Esophagus squamous epithelium (tissue), 5 donors: ENCODE results near the gene IQCK. TPM values are rescaled to one million over a fixed set of nuclear protein-coding genes. Genes with fewer than 3 reads are reported as not detected.
"Not testable (repeated sequence)": the region's sequence is repeated elsewhere in the genome, so short reads cannot be mapped to it uniquely, and the experiment has no call there.

Experiments used
- DNase-seq: peaks from one replicate; lab custom pipeline; 2025; lab: John Stamatoyannopoulos, UW
- H3K27ac ChIP-seq, 4 donors: fragments of 200-600 bp; sonication (generic); one replicate each; pipeline ENCODE4 v1.5.1; 2016 to 2019; ENCODE audit warnings: mild to moderate bottlenecking in 1 of 4
- H3K27me3 ChIP-seq, 4 donors: fragments of 200-600 bp; sonication (generic); 1 replicate in 3 of 4; 2 replicates in 1 of 4; pipeline versions ENCODE4 v1.5.1 to v1.6.0; 2017 to 2021; ENCODE audit warnings: antibody characterized with exemption in 1 of 4
- H3K36me3 ChIP-seq, 3 donors: fragments of 200-600 bp; sonication (generic); one replicate each; pipeline ENCODE4 v1.5.1; 2016 to 2019
- H3K4me1 ChIP-seq, 3 donors: fragments of 200-600 bp; sonication (generic); one replicate each; pipeline ENCODE4 v1.5.1; 2017 to 2019
- H3K4me3 ChIP-seq, 4 donors: fragments of 200-600 bp; sonication (generic); 1 replicate in 3 of 4; 2 replicates in 1 of 4; pipeline ENCODE4 v1.5.1; 2016 to 2019; ENCODE audit warnings: mild to moderate bottlenecking in 2 of 4, moderate library complexity in 1 of 4
- H3K9me3 ChIP-seq, 3 donors: fragments of 200-600 bp; sonication (generic); one replicate each; pipeline ENCODE4 v1.5.1; 2016 to 2019
- POLR2A ChIP-seq, 4 donors: fragments of 450-650 bp; IDR thresholded peaks; one replicate each; pipeline ENCODE4 v1.6.1; 2017; ENCODE audit warnings: antibody characterized with exemption in 4 of 4, mild to moderate bottlenecking in 4 of 4, moderate library complexity in 3 of 4
- WGBS, 2 donors: methylation state at CpG; one replicate each; pipeline ENCODE4 v1.1.5; 2018; 5-methylcytosine and 5-hydroxymethylcytosine counted together
- intact Hi-C: fragments of 100-400 bp; cut with DNase I; formaldehyde crosslinking; loops from one replicate; pipeline ENCODE4 v1.15.0; 2022
- total RNA-seq, 4 donors: library from RNA; depleted of rRNA; stranded (reverse); fragments of >200 nt; gene quantifications; one replicate each; pipeline ENCODE4 v1.1.0, GENCODE V29; 2016
- TF ChIP-seq, protein P1 (sequence below), 6 experiments: fragments of 450-650 bp in 4 of 6; fragments of 200-600 bp in 2 of 6; sonication (generic) in 2 of 6; IDR thresholded peaks; one replicate each; pipeline ENCODE4 v1.5.1; 2016 to 2019; ENCODE audit warnings: antibody characterized with exemption in 6 of 6, mild to moderate bottlenecking in 4 of 6, moderate library complexity in 4 of 6
- donor health status: DM: yes; HTN: yes; CAD: no.

Gene IQCK
- total RNA-seq, 4 donors from 2014 or later, result 2.2 to 9.3 (median 6.1) TPM

DNA sequence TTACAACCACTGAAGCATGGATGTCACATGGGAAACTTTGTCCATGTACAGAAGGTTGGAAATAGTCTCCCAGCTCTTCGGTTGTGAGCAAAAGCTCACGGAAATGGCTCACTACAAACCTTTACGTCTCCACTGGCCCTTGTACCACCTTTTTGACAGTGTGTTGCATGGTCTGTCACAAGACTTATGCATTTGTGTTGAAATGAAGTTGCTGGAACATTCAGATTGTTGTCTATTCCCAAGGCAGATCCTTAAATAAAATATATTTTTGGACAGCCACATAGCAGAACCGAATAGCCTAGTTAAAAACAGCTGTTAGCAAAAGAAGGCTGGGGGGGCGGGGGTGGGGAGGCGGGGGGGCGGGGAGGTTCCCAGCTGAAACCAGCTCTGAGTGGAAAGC is 39.3 kb upstream of the IQCK start:
- Histone ChIP-seq H3K4me3 (no peak overlapping the region), H3K9me3 (no peaks in the 10 kb centered on the region), H3K27me3 (no peaks in the 10 kb centered on the region), H3K36me3 (peaks cover 0 to 87% (median 8%) of the 10 kb centered on the region in 3 donors), H3K4me1 (no peaks in the 10 kb centered on the region), H3K27ac (no peak overlapping the region)
- no peak for TF ChIP-seq POLR2A (IDR thresholded peaks at IDR 0.05)
- TF ChIP-seq, protein P1, sequence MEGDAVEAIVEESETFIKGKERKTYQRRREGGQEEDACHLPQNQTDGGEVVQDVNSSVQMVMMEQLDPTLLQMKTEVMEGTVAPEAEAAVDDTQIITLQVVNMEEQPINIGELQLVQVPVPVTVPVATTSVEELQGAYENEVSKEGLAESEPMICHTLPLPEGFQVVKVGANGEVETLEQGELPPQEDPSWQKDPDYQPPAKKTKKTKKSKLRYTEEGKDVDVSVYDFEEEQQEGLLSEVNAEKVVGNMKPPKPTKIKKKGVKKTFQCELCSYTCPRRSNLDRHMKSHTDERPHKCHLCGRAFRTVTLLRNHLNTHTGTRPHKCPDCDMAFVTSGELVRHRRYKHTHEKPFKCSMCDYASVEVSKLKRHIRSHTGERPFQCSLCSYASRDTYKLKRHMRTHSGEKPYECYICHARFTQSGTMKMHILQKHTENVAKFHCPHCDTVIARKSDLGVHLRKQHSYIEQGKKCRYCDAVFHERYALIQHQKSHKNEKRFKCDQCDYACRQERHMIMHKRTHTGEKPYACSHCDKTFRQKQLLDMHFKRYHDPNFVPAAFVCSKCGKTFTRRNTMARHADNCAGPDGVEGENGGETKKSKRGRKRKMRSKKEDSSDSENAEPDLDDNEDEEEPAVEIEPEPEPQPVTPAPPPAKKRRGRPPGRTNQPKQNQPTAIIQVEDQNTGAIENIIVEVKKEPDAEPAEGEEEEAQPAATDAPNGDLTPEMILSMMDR (IDR thresholded peaks at IDR 0.05), result no peak
- WGBS, 2 donors, result 77 to 86% methylated on average over 4 to 7 of the region's 7 CpGs
- no peak for DNase-seq
- intact Hi-C loops, result no loop called here

GRCh38 chr16:19679281-19679680 is 38.8 kb upstream of the IQCK start:
- H3K9me3 ChIP-seq, DNase-seq, H3K4me3 ChIP-seq, H3K27ac ChIP-seq, H3K4me1 ChIP-seq, intact Hi-C loops, H3K27me3 ChIP-seq: not testable (repeated sequence)
- H3K36me3 ChIP-seq, result peaks cover 0 to 90% (median 8%) of the 10 kb centered on the region in 3 donors
- 87 to 94% methylated on average over 5 to 6 of the region's 6 CpGs for WGBS, 2 donors

- DNase-seq, result no peak
- intact Hi-C loops, result no loop called here
- Histone ChIP-seq H3K27ac (no peak overlapping the region), H3K4me1 (no peaks in the 10 kb centered on the region), H3K4me3 (no peak overlapping the region), H3K9me3 (no peaks in the 10 kb centered on the region), H3K36me3 (peaks cover 6 to 90% (median 8%) of the 10 kb centered on the region in 3 donors), H3K27me3 (no peaks in the 10 kb centered on the region)
- WGBS, 2 donors, result 53 to 64% methylated on average over 3 to 6 of the region's 6 CpGs
- TF ChIP-seq, protein P1 (IDR thresholded peaks at IDR 0.05), result no peak
- no peak for TF ChIP-seq POLR2A (IDR thresholded peaks at IDR 0.05)
These were observed 37.2 kb upstream of the IQCK start for GRCh38 chr16:19680881-19681340.

GRCh38 chr16:19681637-19682036 is 36.4 kb upstream of the IQCK start:
- intact Hi-C loops, result no loop called here
- TF ChIP-seq, protein P1 (IDR thresholded peaks at IDR 0.05), result no peak
- TF ChIP-seq POLR2A (IDR thresholded peaks at IDR 0.05), result no peak
- no peak for DNase-seq
- Histone ChIP-seq H3K4me1 (no peaks in the 10 kb centered on the region), H3K4me3 (no peak overlapping the region), H3K36me3 (peaks cover 6 to 90% (median 8%) of the 10 kb centered on the region in 3 donors), H3K27me3 (no peaks in the 10 kb centered on the region), H3K27ac (no peak overlapping the region), H3K9me3 (no peaks in the 10 kb centered on the region)
- whole genome bisulfite sequencing, 2 donors, result 86 to 87% methylated on average over 12 of the region's 12 CpGs

- TF ChIP-seq POLR2A (IDR thresholded peaks at IDR 0.05), result no peak
- TF ChIP-seq, protein P1 (IDR thresholded peaks at IDR 0.05), result no peak
- DNase-seq, result no peak
- intact Hi-C loops, result no loop called here
- Histone ChIP-seq H3K27me3 (no peaks in the 10 kb centered on the region), H3K27ac (no peak overlapping the region), H3K36me3 (peaks cover 6 to 91% (median 12%) of the 10 kb centered on the region in 3 donors), H3K4me3 (no peak overlapping the region), H3K4me1 (peaks cover 0 to 3% (median 0%) of the 10 kb centered on the region in 3 donors), H3K9me3 (no peaks in the 10 kb centered on the region)
- WGBS, 2 donors, result 90% methylated on average over 6 of the region's 6 CpGs
These were observed 34.4 kb upstream of the IQCK start for GRCh38 chr16:19683453-19684236.
